Heart left ventricle (tissue), 16 donors: Measurements from ENCODE around the gene MICAL2. TPM values are rescaled to one million over a fixed set of nuclear protein-coding genes. Genes with fewer than 3 reads are reported as not detected.

ENCODE experiments used
- ATAC-seq, 4 donors: fragments of 200-7000 bp; cut with Tn5 transposase; one replicate each; pipeline ENCODE4 v1.9.1; 2020 to 2022; ENCODE audit warnings: moderate library complexity in 4 of 4, mild to moderate bottlenecking in 3 of 4, moderate number of reproducible peaks in 1 of 4
- DNase-seq, 5 donors: peaks; one replicate each; pipeline ENCODE4 v3.0.0-alpha.2; 2020
- H3K27ac ChIP-seq, 12 donors: fragments of 200-600 bp; sonication (generic) in 4 of 12; one replicate each; pipeline versions ENCODE4 v1.5.0 to v1.8.0; 2016 to 2022; ENCODE audit warnings: mild to moderate bottlenecking in 2 of 12
- H3K27me3 ChIP-seq, 9 donors: fragments of 200-600 bp; sonication (generic) in 2 of 9; one replicate each; pipeline versions ENCODE4 v1.5.1 to v1.8.0; 2016 to 2022; ENCODE audit warnings: mild to moderate bottlenecking in 3 of 9
- H3K36me3 ChIP-seq, 9 donors: fragments of 200-600 bp; sonication (generic) in 2 of 9; one replicate each; pipeline versions ENCODE4 v1.5.0 to v1.8.0; 2018 to 2022; ENCODE audit warnings: mild to moderate bottlenecking in 2 of 9
- H3K4me1 ChIP-seq, 12 donors: fragments of 200-600 bp; sonication (generic) in 4 of 12; one replicate each; pipeline versions ENCODE4 v1.5.0 to v1.8.0; 2016 to 2022; ENCODE audit warnings: mild to moderate bottlenecking in 3 of 12
- H3K4me3 ChIP-seq, 12 donors: fragments of 200-600 bp; sonication (generic) in 4 of 12; one replicate each; pipeline versions ENCODE4 v1.5.0 to v1.8.0; 2017 to 2022; ENCODE audit warnings: mild to moderate bottlenecking in 9 of 12, moderate library complexity in 4 of 12
- H3K9me3 ChIP-seq, 12 donors: fragments of 200-600 bp; sonication (generic) in 4 of 12; one replicate each; pipeline versions ENCODE4 v1.5.0 to v1.8.0; 2016 to 2022; ENCODE audit warnings: mild to moderate bottlenecking in 1 of 12
- CTCF ChIP-seq, 12 donors: fragments of 200-600 bp; sonication (generic) in 4 of 12; IDR thresholded peaks; one replicate each; pipeline versions ENCODE4 v1.5.0 to v1.8.0; 2018 to 2022; ENCODE audit warnings: antibody characterized with exemption in 12 of 12, mild to moderate bottlenecking in 5 of 12
- POLR2A ChIP-seq, 2 donors: fragments of 450-650 bp; IDR thresholded peaks; one replicate each; pipeline ENCODE4 v1.6.1; 2017; ENCODE audit warnings: antibody characterized with exemption in 2 of 2, mild to moderate bottlenecking in 2 of 2, moderate library complexity in 2 of 2
- WGBS, 4 donors: extraction: QIAGEN DNeasy Blood & Tissue Kit in 2 of 4; methylation state at CpG; one replicate each; pipeline versions ENCODE4 v1.1.5 to v1.1.7; 2013 to 2018; 5-methylcytosine and 5-hydroxymethylcytosine counted together
- intact Hi-C, 10 donors: fragments of 100-400 bp; cut with DNase I; formaldehyde crosslinking; loops; one replicate each; pipeline versions ENCODE4 v1.11.1 to v1.14.2; 2022
- polyA plus RNA-seq, 2 donors: library from polyadenylated mRNA; stranded (reverse); fragments of 200-250 nt; gene quantifications; one replicate each; pipeline ENCODE4 v1.2.3, GENCODE V29; 2013
- total RNA-seq, 9 donors: library from RNA; depleted of rRNA in 2 of 9; stranded (reverse); fragments of >200 nt in 2 of 9; fragmentation: NEBNext Ultra II Directional in 3 of 9; extraction: Animal tissue kit (Norgen Biotek cat#: 25700) in 3 of 9; gene quantifications; one replicate each; pipeline versions ENCODE4 v1.1.0 to v1.2.4, GENCODE V29; 2016 to 2023
- donor health status: ischemic (EF 13 %, LVEDD 7.1; RV severe dilation, severe dysfunction).
- donor health status: healthy with polysubstance abuse.
- donor health status: DM: no; HTN: yes; CAD: no.
- donor health status: DM: no; HTN: no; CAD: no.
- donor health status: ischemic (EF 25% LVEDD 6.9; RV normal size, moderate dysfunction).
- donor health status: ischemic (EF 25% LVEDD 5.7; RV mildly dilated, moderate dysfunction).
- donor health status: healthy.
- donor health status: DM: yes; HTN: yes; CAD: no.
- donor health status: ischemic (EF 35%, LVEDD 5.7; RV mildly dilated, moderate dysfunction).
- donor health status: nonischemic (EF 11% LVEDD 7.7; RV severe dilation, severe dysfunction).
- donor health status: DM: yes; HTN: yes; CAD: no.
- donor health status: PGD.
- donor health status: ischemic (EF 29% LVEDD 5.4; RV normal size, mild dysfunction).
- donor health status: nonischemic (EF 23%, LVEDD 6.1; RV moderate dilation, normal function).

The MICAL2 gene
- total and polyA plus RNA-seq, 11 donors: 37.6 to 110 (median 86.4) TPM

GRCh38 chr11:12161603-12162350 lies 51.4 kb downstream of the MICAL2 start:
- H3K4me1 ChIP-seq: peaks cover 3 to 98% (median 75%) of the 10 kb centered on the region in 12 donors
- no peaks in the 10 kb centered on the region for H3K27me3 ChIP-seq
- intact Hi-C loops: loop anchor here in 6 of 10 donors (2.0 to 10.0 kb wide), 6 partner anchors 15 to 76 kb away; no protein-coding TSS in a partner anchor
- 81 to 84% (median 83%) methylated on average over 12 of the region's 12 CpGs for WGBS, 4 donors
- H3K27ac ChIP-seq: peak overlapping the region; percentile 66 to 96 (median 86)
- TF ChIP-seq CTCF (IDR thresholded peaks at IDR 0.05) (no peak), POLR2A (IDR thresholded peaks at IDR 0.05) (no peak)
- H3K4me3 ChIP-seq: no peak overlapping the region
- ATAC-seq (no peak), DNase-seq (no peak)
- peaks cover 0 to 41% (median 18%) of the 10 kb centered on the region in 9 donors for H3K36me3 ChIP-seq
- H3K9me3 ChIP-seq: no peaks in the 10 kb centered on the region

DNA sequence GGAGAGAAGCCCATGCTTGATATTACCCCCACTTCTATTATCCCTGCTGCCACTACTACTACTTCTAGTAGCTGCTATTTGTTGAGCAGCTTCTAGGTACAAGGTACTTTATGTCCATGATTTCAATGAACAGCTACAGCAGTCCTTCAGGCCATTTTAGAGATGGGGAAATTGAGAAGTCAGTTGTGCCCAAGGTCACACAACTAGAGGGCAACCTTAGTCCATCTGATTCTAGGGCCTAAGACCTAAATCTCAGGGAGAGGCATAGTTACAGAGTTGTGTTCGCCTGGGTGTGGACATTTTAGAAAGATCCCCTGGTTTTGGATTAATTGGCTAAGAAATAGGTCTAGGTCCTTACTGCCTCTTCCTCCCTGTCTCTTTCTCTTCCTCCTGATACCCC lies 52.3 kb downstream of the MICAL2 start:
- ATAC-seq (no peak), DNase-seq (no peak)
- WGBS, 4 donors: 87 to 100% (median 97%) methylated on average over 1 of the region's 1 CpG
- H3K4me3 ChIP-seq: peak overlapping the region in 1 of 12 donors; percentile 10
- no peaks in the 10 kb centered on the region for H3K27me3 ChIP-seq
- TF ChIP-seq POLR2A (IDR thresholded peaks at IDR 0.05): no peak
- TF ChIP-seq CTCF (IDR thresholded peaks at IDR 0.05): no peak
- peak overlapping the region; percentile 39 to 96 (median 86) for H3K27ac ChIP-seq
- peaks cover 3 to 98% (median 76%) of the 10 kb centered on the region in 12 donors for H3K4me1 ChIP-seq
- H3K36me3 ChIP-seq: peaks cover 0 to 41% (median 18%) of the 10 kb centered on the region in 9 donors
- H3K9me3 ChIP-seq: no peaks in the 10 kb centered on the region
- intact Hi-C loops: loop anchor here in 6 of 10 donors (2.0 to 10.0 kb wide), 6 partner anchors 14 to 75 kb away; no protein-coding TSS in a partner anchor

GRCh38 chr11:12163181-12163941 lies 53.0 kb downstream of the MICAL2 start:
- ATAC-seq (peak; percentile 70 to 82 (median 75)), DNase-seq (peak in 4 of 5 donors; percentile 67 to 91 (median 80))
- TF ChIP-seq CTCF (IDR thresholded peaks at IDR 0.05): no peak
- WGBS, 4 donors: 50 to 68% (median 60%) methylated on average over 10 to 13 of the region's 13 CpGs
- peaks cover 3 to 98% (median 73%) of the 10 kb centered on the region in 12 donors for H3K4me1 ChIP-seq
- H3K9me3 ChIP-seq: no peaks in the 10 kb centered on the region
- H3K36me3 ChIP-seq: peaks cover 0 to 41% (median 18%) of the 10 kb centered on the region in 9 donors
- peak overlapping the region in 1 of 12 donors; percentile 10 for H3K4me3 ChIP-seq
- intact Hi-C loops: loop anchor here in 6 of 10 donors (2.0 to 10.0 kb wide), 6 partner anchors 13 to 74 kb away; no protein-coding TSS in a partner anchor
- peak overlapping the region; percentile 78 to 96 (median 86) for H3K27ac ChIP-seq
- H3K27me3 ChIP-seq: no peaks in the 10 kb centered on the region
